ELR (cell line): Measurements from ENCODE around the gene FRAS1.

ENCODE experiments used
- DNase-seq: peaks from one replicate; pipeline ENCODE4 v3.0.0-alpha.2; 2015; ENCODE audit warnings: low read depth

Gene FRAS1

DNA sequence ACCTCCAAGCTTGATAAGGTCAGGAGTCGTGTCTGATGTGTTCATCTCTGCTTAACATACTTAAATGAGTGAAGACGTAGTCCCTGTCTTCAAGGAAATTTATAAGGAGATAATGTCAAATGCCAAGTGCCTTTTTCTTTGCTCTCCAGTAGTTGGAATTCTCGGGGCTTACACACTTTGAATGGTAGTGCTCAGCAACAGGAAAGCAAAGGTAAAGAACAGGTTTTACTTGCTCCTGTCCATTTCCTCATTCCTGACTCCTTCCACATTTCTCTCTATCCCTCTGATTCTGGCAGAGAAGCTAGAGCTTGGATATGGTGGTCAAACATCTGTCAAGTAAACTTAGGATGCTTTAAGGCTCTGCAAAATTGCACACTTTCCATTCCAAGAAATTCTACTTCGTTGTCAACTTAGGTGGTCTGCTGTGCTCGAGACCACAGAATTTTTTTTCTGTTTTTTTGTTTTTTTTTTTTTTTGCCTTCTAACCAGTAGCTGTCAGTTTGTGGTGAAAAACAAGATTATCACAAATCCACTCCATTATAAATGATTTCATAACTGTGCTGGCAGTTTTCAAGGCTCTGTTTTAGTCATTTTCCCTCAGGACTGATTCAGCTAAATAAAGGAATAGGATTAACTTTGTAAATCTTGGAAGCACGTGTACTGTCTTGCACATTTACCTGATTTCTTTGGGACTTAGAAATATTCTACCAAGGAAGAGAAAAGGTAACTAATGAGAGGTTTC is 313.7 kb downstream of the FRAS1 start:
- no peak for DNase-seq

DNA sequence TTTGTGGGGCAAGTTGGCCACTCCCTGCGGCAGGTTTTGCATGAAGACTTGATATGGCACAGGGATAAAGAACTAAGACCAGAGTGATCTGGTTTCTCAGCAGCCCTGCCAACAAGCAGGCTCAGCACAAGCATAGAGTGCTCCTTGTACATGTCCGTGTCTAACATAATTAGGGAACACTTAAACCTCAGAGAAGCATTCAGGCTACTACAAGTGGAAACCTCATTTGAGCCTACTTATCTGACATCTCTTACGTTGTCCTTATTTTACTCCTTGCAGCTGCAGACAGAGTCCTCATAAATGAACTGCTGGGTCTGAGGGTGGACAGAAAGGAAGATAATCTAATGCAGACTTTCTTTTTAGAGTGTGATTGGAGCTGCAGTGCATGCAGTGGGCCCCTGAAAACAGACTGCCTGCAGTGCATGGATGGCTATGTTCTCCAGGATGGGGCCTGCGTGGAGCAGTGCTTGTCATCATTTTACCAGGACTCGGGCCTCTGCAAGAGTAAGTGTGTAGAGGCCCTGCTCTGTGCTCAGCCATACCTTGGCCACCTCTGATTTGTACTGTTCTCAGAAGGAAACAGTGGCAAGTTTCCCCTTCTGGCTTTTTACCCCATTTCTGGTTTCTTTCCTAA is 315.3 kb downstream of the FRAS1 start:
- DNase-seq = no peak

DNA sequence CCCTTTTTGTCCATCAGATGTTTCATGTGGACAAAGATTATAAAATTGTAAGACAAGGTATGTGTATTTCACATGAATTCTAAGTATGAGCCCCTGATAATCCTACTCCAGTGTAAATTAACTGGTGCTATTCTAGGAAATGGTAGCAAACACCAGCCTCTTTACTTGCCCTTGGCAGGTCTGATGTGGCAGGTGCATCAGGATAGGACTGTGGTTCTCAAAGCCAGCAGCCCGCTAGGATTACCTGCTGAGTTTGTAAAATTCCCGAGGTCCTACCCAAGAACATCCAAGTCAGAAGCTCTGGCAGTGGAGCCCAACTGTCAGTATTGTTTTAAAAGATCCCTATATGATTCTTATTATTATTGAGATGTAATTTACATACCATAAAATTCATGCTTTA is 320.4 kb downstream of the FRAS1 start:
- no peak for DNase-seq

DNA sequence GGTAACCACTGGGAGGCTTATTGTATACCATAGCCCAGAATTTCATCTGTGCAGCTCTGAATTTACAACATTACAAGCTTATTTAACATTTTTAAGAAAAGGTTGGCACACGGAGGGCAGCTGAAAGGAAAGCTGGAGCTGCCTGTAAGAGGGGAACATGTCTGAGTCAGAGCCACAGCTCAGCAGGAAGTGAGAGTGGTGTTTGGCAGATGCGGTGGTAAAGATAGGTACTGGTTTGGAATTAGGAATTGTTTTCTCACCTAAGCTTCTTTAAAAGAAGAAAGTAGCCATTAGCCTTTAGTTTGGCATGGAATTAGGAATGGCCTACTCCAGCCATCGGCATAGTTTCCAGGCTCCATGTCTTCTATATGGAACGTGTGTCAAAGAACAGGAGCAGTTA is 321.9 kb downstream of the FRAS1 start:
- no peak for DNase-seq

DNA sequence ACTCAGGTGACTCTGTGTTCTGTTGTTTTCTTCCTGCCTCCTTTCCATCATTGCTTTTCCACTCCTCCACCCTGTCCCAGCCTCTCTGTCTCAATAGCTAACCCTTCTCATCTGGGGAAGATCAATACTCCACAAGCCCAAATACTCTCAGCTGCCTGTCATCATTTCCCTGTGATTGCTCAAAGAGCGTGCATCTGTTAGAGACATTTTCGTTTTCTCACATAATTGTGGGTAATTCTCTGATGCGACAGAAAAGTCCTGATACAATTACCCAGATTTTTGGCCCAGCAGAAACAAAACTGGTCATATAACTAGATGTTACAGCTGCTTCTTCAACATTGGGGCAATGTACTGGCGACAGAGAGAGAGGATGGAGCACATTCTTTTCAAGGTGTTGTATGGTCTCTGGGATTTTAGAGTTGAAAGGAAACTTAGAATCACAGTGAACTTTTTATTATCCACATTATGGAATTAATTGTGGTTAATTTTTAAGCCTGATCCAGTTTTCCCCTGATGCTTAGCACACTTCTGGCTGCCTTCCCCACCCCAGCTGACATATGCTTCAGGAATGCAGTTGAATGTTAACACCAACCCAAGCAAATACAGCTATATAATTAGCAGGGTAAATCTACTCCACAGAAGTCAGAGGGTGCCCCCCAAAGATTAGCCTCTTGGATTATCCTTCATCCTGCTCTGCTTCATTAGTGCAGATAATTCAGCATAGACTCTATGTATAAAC is 323.0 kb downstream of the FRAS1 start:
- peak; percentile 6 for DNase-seq

DNA sequence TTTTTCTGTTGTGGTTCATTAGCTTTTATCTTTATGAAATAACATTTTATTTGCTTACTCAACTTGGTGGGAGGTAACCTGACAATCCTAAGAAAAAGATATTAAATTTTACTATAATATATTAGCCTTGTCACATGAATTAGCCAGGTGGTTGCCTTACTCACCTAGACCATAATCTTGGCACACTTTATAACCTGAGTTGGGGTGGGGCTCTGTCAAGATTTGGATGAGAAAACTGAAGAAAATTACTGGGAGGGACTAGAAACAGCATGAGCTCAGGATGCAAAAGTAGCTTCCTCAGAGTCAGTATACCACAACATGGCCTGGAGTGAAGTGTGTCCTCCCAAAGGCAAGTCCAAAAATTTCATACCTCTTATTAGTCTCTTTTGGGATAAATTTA is 329.6 kb downstream of the FRAS1 start:
- DNase-seq = no peak

DNA sequence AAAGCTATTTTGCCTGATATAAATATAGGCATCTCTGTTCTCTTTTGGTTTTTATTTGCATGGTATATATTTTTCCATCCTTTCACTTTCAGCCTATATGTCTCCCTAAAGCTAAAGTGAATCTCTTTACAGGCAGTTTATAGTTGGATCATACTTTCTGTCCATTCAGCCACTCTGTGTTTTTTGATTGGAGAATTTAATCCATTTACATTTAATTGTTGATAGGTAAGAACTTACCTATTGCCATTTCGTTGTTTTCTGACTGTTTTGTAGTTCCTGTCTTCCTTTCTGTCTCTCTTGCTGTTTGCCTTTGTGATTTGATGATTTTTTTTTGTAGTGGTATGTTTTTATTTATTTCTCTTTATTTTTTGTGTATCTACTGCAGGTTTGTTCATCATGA is 338.5 kb downstream of the FRAS1 start:
- no peak for DNase-seq

DNA sequence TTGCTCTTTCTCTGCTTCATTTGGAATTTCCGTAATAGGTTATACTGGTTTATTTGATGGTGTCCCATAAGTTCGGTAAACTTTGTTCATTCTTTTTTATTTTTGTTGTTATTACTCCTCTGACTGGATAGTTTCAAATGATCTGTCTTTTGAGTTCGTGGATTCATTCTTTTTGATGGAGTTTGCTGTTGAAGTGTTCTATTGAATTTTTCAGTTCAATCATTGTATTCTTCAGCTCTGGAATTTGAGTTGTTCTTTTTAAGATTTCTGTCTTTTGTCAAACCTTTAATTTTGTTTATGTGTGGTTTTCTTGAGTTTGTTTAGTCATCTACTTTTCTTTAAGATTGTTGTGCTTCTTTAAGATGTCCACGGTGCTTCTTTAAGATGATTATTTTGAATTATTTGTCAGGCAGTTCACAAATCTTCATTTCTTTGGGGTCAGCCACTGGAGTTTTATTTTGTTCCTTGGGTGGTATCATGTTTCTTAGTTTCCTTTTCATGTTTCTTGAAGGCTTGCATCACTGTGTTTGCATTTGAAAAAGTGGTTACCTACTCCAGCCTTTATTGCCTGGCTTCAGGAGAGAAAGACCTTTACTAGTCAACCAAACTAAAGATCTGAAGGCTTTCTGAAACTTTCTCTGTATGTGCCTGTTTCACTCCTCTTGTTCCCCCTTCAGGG is 339.6 kb downstream of the FRAS1 start:
- no peak for DNase-seq

DNA sequence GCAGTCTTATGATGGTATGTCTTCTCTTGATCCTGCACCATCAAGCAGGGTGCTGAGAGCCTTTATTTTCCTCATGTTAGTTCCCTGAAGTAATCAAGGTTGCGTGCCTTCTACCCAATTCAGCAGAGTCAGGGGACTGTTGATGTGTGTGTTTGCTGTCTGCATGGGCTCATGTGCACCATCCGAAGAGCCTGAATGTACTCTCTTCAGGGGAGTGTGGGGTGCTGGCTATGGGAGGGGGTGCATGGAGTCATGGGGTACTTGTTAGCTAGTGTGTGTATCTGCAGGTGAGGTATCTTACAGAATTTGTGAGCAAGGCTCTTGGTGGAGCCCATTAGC is 340.1 kb downstream of the FRAS1 start:
- DNase-seq = no peak

DNA sequence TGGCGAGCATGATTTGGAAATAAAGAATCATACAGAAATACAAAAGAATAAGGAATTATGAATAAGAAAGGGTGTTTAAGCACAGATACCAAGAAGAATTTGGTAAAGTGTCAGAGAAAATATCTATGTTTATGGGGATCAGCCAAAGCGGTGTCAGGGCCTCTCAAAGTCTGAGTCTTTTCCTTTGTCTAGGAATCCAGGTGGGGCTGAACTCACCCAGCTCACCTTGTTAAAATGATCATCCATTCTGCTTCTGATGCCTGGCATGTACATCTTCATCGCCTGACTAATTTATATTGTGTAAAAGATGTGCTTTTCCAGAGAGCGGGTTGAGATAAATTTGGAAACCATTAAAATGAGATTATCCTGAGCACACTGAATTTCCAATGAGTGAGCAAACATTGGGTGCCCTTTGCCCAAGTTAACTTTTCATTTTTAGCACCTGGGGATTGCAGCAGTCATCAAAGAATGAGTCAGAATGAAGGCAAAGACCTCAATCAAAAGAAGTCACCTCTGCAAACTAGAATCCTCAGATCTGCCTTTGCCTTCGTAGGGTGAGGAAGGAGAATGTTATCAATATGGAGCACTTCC is 352.6 kb downstream of the FRAS1 start:
- DNase-seq = no peak

DNA sequence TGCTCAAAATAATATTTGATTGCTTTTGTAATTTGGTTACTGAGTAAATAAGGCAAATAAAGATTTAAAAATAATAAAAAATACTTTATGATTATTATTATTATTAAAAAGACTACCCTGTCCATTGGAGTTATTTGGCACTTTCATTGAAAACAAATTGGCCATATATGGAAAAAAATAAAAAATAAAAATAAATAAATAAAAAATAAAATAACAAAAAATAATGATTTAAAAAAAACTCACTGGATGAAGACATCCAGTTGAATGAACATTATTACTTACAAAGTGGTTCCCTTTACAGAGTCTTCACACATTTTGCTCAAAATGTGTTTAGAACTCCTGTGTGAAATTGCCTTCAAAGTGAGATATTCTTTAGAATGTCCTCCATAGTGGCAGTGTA is 353.1 kb downstream of the FRAS1 start:
- no peak for DNase-seq

DNA sequence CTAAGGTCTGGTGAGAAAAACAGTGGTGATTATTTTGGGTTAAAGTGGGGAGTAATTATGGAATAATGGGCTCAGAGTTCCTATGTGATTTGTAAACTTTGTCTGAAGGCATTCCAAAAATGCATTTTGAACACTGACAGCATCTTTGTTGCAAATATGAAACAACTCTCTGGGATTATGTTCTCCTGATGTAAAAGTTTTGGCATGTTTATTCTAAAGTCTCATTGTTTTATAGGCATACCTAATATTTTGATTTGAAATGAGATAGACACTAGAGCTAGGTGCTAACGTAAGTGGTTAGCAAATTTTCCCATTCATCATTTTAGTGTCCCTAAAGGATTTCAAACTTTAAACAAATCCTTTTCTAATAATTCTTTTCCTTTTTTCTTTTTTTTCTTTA is 353.6 kb downstream of the FRAS1 start:
- no peak for DNase-seq

DNA sequence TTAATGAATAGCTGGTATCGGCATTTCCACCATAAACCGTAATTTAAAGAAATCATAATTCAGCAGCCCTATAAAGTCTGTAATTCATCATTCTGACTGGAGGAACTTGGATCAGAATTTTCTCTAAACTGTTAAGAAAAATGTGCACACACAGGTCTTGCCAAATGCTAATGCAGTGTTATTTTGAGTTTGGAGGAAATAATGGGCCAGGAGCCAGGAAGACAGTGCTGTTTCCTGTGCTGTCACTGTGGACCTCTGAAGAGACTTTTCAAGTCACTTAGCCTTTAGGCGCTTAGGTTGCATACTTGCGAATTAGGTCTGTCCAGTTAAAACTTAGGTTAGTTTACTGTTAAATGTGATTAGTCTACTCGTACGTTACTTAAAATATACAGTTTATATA is 357.0 kb downstream of the FRAS1 start:
- no peak for DNase-seq

DNA sequence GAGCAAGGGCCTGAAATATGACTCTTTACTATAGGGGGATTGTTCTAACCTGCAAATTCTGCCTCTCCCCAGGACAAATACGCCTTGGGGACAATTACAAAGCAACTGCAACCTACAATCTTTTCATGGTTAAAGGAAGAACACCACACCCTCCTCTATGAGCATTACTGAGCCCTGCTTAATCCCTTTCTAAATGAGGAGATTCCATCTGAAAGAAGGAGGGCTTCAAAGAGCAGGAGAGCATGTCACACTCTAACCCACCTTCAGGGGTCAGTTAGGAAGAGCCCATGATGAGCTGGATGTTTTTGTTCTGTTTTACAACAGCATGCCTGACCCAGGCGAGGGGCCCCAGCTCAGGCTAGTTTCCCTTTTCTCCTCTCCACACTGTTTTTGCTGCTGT is 360.5 kb downstream of the FRAS1 start:
- no peak for DNase-seq

DNA sequence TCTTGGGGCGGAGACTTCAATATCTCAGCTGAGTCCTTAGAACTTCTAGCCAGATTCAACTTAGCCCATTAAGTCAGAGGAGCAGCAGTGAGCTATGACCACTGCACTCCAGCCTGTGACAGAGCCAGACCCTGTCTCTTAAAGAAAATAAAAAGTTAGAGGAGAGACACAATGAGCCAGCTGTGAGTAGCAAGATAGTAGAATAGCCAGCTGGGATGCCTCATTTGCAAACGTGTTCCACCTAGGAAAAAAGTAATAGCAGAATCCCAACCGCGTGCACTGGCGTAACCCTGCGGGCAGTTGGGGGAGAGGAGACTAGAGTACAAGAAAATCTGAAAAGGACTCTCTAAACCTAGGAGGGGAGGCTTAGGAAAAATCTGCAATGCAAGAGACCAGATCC is 361.3 kb downstream of the FRAS1 start:
- no peak for DNase-seq

DNA sequence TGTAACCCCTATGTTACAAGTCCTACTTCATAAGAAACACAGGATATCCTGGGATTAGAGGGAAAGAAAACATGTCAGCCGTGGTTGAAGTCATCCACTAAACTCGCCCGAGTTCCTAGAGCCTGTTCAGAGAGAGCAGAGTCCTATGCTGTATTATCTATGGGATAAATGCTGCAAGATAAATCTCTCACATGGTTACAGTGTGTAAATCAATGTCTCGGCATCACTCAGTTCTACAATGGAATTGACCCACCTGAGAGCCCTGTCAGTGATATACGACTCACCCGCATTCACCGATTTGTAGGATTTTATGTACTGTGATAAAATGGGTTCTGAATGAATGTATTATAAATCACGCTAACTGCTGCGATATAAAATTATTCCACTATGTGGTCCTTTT is 366.7 kb downstream of the FRAS1 start:
- no peak for DNase-seq

DNA sequence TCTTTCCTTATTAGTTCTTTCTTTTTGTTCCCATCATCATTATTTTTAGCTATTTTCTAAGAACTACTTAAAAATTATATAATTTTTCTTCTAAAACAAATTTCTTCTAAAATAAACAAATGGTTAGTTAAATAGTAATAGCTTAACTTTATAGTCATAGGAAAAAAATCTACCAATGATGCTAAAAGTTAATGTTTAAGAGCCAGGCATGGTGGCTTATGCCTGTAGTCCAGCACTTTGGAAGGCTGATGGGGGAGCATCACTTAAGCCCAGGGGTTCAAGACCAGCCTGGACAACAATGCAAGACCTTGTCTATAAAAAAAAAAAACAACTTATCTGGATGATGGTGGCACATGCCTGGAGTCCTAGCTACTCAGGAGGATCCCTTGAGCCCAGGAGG is 367.3 kb downstream of the FRAS1 start:
- no peak for DNase-seq

DNA sequence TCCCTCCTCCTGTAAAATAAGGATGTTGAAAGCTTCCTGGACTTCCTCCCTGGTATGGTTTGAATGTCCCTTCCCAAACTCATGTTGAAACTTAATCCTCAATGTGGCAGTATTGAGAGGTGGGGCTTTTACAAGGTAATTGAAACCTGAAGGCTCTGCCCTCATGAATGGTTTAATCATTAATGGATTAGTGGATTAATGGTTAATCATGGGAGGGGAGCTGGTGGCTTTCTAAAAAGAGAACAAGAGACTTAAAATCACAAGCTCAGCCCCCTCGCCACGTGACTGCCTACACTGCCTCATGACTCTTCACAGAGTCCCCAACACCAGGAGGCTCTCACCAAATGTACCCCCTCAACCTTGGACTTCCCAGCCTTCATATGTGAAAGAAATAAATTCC is 369.8 kb downstream of the FRAS1 start:
- DNase-seq = no peak

DNA sequence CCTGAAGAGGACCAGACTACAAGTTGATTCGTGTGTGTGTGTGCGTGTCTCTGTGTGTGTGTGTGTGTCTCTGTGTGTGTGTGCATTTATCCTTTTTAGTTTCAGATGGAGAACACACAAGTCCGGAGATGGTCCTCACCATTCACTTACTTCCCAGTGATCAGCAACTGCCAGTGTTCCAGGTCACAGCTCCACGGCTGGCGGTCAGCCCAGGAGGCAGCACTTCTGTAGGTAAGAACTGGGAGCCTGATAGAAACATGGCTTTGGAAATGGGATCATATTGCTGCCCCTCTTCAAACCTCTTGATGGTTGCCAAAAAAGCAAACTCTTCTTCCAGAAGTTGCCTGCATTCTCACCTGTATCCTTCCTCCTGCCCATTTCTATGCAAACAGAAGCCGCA is 371.9 kb downstream of the FRAS1 start:
- DNase-seq = no peak

DNA sequence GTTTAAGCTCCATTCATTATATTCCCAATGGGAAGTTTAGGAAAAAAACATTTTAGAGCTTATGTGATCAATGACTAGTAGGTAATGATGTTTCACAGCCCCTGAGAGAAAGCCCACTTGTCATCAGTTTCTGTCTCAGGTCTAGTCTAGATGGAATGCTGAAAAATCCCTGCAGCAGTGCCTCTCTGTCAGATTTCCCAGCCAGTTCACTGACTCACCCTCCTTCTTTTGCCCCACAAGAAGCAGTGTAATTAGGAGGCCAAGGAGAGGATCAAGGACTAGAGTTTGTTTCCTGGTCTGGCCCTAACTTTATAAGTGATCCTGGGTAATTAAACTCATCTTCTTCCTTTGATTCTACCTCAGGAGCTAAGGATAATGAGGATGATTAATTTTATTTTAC is 375.8 kb downstream of the FRAS1 start:
- peak; percentile 1 for DNase-seq

DNA sequence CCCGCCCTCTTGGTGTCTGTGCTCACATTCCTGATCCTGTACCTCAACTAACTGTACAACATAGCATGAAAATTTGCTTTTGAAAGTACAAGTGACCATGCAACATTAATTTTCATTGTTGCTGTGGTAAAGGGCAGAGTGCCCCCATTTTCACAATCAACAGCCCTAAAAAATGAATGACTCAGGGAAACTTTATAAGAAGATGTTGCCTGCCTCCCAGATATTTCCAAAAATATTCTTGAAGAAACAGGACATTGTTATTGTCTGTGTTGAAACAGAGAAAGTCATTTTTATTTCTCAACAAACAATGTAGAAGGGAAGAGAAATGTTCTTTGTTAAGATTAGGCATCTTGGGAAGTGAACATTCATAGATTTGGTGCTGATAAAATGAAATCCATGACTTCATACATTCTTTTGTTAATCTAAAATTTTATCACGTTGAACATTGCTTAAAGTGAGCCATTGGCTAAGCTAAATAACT is 380.5 kb downstream of the FRAS1 start:
- DNase-seq = no peak

DNA sequence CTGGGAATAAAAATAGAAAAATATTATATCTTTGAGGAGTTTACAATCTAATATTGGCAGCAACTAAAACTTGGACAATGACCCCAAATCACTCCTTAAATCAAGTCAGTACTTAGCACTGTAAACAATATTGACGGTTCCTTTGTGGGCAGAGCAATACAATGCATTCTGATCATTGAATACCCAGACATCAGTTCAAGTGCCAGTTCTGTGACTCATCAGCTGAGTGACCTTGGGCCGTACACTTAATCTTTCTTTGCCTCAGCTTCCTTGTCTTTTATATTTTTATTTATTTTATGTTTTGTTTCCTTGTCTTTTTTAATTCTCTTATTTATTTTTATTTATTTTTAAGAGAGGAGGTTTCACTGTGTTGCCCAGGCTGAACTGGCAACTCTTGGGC is 382.2 kb downstream of the FRAS1 start:
- peak; percentile 3 for DNase-seq
